Activated CD8-positive, alpha-beta memory T cell treated with anti-CD3 and anti-CD28 coated beads for 48 hours (primary cell): ENCODE data around the gene MPHOSPH9.
"Not testable (repeated sequence)": the region's sequence is repeated elsewhere in the genome, so short reads cannot be mapped to it uniquely, and the experiment has no call there.

Experiments used
- DNase-seq, 3 experiments: peaks; one replicate each; pipeline ENCODE4 v3.0.0-alpha.2; 2020; ENCODE audit warnings: low read depth in 2 of 3, low spot score in 2 of 3

The MPHOSPH9 gene

DNA sequence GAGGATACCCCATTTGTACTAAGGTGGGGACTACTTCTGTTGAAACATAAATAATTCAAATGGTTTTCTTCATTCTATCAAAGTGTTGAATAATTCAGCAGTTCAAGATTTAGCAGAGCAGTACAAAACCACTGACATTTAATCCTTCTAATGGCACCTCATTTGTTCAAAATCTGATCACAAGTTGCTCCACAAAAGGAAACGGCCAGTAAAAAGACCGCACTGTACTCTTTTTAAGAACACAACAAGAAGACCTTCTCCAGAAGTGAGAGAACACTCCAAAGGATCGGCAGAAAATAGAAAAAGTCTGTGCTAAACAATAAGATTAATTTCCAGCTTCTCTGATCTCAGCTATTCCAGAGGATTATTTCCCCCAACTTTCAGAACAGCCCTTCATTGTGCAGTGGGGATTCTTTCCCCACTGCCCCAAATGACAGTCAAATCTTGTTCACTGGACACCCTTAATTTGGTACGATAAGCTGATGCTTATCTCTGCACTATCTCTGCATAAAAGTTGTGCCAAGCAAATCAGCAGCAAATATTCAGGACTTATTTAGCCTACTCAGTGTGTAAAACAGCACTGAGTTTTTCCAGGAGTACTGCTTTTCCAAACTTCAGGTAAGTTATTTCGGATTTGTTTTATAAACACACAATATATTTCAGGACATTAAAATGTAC, 5.2 kb downstream of the MPHOSPH9 start:
- no peak for DNase-seq

GRCh38 chr12:123225443-123225842, 7.5 kb downstream of the MPHOSPH9 start:
- no peak for DNase-seq

DNA sequence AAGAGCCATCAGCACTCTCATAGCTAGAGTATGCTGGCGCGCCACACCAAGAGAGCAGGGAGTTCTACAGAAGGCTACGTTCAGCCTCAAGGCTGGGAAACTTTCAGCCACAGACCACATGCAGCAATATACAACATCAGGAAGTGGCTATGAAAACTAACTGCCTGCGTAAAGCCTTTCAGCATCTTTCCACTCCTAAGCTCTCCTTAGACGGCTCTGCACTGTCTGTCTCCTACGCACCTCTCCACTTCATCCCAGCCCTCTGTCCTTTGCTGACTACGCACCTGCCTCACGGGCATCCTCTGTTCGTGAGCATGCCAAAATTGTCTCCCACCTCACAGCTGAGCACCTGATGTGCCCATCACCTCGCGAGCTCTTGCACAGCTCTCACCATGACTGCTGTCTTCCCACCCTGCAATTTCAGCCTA, 9.7 kb downstream of the MPHOSPH9 start:
- peak in 1 of 3 experiments; percentile 28 for DNase-seq

GRCh38 chr12:123207815-123208214, 25.1 kb downstream of the MPHOSPH9 start:
- not testable (repeated sequence) for DNase-seq

GRCh38 chr12:123206794-123207193, 26.1 kb downstream of the MPHOSPH9 start:
- not testable (repeated sequence) for DNase-seq

GRCh38 chr12:123200414-123200813, 32.5 kb downstream of the MPHOSPH9 start:
- no peak for DNase-seq

DNA sequence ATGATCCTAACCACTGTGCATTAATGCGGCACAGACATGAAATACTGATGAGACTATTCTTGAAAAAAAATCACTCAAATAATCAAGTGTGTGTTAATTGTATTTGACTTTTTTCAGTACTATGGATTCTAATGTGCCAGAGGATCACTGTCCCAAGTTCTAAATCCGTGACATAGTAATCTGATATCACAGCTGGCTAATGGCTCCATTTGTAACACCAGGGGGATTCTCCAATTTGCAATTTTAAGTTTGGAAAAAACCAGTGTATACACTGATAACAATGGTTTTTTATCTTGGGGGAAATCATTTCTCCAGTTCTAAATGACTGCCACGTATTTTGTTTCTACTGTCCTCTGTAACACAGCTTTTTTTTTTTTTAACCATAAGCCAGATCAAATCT, 33.0 kb downstream of the MPHOSPH9 start:
- no peak for DNase-seq

GRCh38 chr12:123187637-123188036, 45.3 kb downstream of the MPHOSPH9 start:
- no peak for DNase-seq

DNA sequence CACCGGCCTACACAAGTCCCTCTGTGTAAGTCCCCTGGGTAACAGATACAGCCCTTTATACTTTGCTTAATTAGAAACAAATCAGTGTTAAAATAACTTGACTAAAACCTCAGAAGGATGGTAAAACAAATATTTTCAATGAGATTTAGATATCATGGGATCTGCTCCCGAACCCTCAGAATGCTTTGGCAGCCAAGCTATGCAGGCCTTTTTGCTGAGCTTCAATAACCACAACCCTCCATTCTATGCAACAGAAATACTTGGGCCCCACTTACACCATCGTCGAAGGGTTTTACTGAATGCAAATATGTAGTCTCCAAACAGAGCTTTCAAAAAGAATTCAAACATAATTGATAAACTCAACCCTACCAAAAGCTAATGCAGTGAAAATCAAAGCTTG, 52.8 kb downstream of the MPHOSPH9 start:
- DNase-seq = no peak

GRCh38 chr12:123171967-123172366, 61.0 kb downstream of the MPHOSPH9 start:
- no peak for DNase-seq

DNA sequence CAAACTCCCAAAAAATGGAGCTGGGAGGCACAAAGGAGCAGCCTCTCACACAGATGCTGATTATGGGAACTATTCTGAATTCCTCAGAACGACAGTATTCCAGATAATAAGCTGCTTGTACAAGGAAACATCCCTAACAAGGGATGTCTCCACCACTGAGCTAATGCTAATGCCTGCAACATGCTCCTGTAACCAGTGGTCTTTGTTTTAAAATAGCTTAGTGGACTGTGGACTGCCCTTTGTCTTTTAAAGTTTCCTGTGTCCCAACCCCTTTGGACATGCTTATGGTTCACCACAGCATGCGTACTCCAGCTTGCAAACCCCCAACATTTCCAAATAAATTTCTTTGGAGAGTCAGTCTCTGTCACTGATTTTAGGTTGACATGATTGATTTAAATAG, 65.6 kb downstream of the MPHOSPH9 start:
- no peak for DNase-seq

- DNase-seq = no peak
These were observed 67.4 kb downstream of the MPHOSPH9 start for GRCh38 chr12:123165537-123165936.

DNA sequence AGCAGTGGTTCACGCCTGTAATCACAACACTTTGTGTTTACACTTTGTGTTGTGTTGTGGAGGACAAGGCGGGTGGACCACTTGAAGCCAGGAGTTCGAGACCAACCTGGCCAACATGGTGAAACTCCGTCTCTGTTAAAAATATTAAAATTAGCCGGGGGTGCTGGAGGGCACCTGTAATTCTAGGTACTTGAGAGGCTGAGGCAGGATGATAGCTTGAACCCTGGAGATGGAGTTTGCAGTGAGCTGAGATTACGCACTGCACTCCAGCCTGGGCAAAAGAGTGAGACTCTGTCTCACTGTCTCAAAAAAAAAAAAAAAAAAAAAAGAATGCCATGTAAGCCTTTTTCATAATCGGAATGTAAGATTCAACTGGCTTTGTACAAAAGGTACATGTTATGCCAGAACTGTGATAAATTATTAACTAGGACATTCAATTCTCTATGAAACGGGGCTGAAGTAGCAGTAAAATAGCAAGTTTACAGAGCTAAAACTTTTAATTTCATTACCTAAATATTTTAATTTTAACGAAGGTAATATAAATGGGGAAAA, 68.2 kb downstream of the MPHOSPH9 start:
- DNase-seq = no peak

DNA sequence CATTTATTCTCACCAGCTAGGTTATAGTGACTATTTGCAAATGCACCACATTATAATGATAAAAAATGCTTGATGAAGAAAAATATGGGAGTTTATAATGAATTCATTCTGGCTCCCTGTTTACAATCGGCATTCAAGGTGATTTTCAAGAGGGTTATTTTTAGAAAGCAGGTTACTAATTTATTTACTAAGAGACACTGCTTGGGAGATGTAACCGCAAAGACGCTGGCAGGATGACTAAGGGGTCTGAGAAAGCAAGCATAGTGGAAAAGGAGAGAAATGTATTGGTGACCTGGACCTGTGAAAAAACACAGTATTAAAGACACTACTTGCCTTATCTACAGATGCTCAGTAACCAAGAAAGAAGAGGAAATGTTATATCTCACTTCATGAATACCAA, 68.7 kb downstream of the MPHOSPH9 start:
- DNase-seq = no peak

DNA sequence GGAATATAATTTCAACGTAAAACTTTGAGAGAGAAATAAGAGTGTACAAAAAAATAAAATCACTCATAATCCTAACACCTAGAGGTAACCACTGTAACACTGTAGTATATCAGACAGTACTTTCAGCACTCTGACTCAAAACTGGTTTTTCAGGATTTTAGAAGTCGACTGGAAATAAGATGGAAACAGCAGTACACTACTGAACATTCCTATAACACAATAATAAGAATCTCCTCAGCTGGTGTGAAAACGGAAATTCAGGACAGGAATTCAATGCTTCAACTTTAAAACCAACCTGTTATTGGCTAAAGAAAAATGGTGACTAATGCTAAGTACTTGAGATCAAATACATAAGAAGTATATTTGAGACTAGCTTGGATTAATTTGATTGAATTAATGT, 69.7 kb downstream of the MPHOSPH9 start:
- no peak for DNase-seq

GRCh38 chr12:123160801-123161487, 72.0 kb downstream of the MPHOSPH9 start:
- DNase-seq = no peak

GRCh38 chr12:123153906-123154305, 79.0 kb downstream of the MPHOSPH9 start:
- no peak for DNase-seq

- DNase-seq = no peak
These were observed 80.1 kb downstream of the MPHOSPH9 start for GRCh38 chr12:123152833-123153232.

GRCh38 chr12:123151457-123152454, 81.2 kb downstream of the MPHOSPH9 start:
- DNase-seq = no peak

GRCh38 chr12:123150744-123151456, 82.0 kb downstream of the MPHOSPH9 start, which contains the start of gene PITPNM2:
Gene PITPNM2 (minus strand): TSS chr12:123151090. CDS start chr12:123034590, 116,500 bp downstream.
- peak; percentile 18 to 33 (median 27) for DNase-seq
